WTC11 (cell line): ENCODE results near the gene IVD.

Experiments
- GRHL2 ChIP-seq: fragments of 250-450 bp; sonication (Bioruptor Pico); IDR thresholded peaks from 2 replicates; pipeline ENCODE4 v1.8.0; 2022; ENCODE audit warnings: mild to moderate bottlenecking, moderate library complexity; ENCODE audit not compliant: insufficient replicate concordance, severe bottlenecking
- TF ChIP-seq, protein P1 (sequence below): sonication (generic); formaldehyde crosslinking; IDR thresholded peaks from 2 replicates; pipeline ENCODE4 v1.8.1; 2022; ENCODE audit warnings: mild to moderate bottlenecking, moderate library complexity, missing genetic modification reagents

DNA sequence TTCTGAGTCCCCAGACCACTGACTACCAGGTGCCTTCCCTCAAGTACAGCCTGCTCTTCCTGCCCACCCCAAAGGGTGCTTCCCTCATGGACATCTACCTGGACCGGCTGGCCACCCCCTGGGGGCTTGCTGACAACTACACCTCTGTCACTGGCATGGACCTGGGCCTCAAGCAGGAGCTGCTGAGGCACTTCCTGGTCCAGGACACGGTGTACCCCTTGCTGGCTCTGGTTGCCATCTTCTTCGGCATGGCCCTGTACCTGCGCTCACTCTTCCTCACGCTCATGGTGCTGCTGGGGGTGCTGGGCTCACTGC is 38.3 kb upstream of the IVD start:
- TF ChIP-seq, protein P1, sequence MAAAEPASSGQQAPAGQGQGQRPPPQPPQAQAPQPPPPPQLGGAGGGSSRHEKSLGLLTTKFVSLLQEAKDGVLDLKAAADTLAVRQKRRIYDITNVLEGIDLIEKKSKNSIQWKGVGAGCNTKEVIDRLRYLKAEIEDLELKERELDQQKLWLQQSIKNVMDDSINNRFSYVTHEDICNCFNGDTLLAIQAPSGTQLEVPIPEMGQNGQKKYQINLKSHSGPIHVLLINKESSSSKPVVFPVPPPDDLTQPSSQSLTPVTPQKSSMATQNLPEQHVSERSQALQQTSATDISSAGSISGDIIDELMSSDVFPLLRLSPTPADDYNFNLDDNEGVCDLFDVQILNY (CRISPR knock-in tag): no peak
- TF ChIP-seq GRHL2 (CRISPR knock-in tag): no peak
